HG02798 (cell line): ENCODE results near the gene TEKT5.
A peak's percentile ranks its signal among the peaks of the same experiment; 100 is the strongest.
"Not testable (repeated sequence)": the region's sequence is repeated elsewhere in the genome, so short reads cannot be mapped to it uniquely, and the experiment has no call there.

Experiments
- ATAC-seq: cut with Tn5 transposase; IDR thresholded peaks from one replicate; pipeline ENCODE4 v1.9.1; 2021; ENCODE audit warnings: mild to moderate bottlenecking; ENCODE audit not compliant: unreplicated experiment, poor library complexity

Gene TEKT5

GRCh38 chr16:10694830-10695229, at the start of gene TEKT5:
Gene TEKT5 (minus strand): TSS chr16:10694930. CDS start chr16:10694873, 57 bp downstream.
- ATAC-seq: no peak

GRCh38 chr16:10743610-10744369, 49.1 kb upstream of the TEKT5 start, which contains the start of gene NUBP1:
Gene NUBP1 (plus strand): TSS chr16:10743842. CDS start chr16:10743864, 22 bp downstream.
- ATAC-seq: peak; percentile 84

GRCh38 chr16:10743227-10743609, 48.5 kb upstream of the TEKT5 start:
- ATAC-seq: no peak

- no peak for ATAC-seq
Measured at GRCh38 chr16:10741844-10742243, 47.1 kb upstream of the TEKT5 start.

GRCh38 chr16:10741249-10741648, 46.5 kb upstream of the TEKT5 start:
- not testable (repeated sequence) for ATAC-seq

GRCh38 chr16:10740845-10741208, 46.1 kb upstream of the TEKT5 start:
- no peak for ATAC-seq

- no peak for ATAC-seq
Measured at GRCh38 chr16:10740000-10740844, 45.5 kb upstream of the TEKT5 start.

GRCh38 chr16:10738231-10739077, 43.7 kb upstream of the TEKT5 start:
- ATAC-seq: peak; percentile 68

GRCh38 chr16:10737068-10737625, 42.4 kb upstream of the TEKT5 start:
- ATAC-seq: peak; percentile 38

- no peak for ATAC-seq
Measured at GRCh38 chr16:10731790-10732189, 37.1 kb upstream of the TEKT5 start.

GRCh38 chr16:10729104-10730048, 34.6 kb upstream of the TEKT5 start:
- ATAC-seq: no peak

- peak; percentile 89 for ATAC-seq
Measured at GRCh38 chr16:10728003-10728887, 33.5 kb upstream of the TEKT5 start.

GRCh38 chr16:10708969-10709368, 14.2 kb upstream of the TEKT5 start:
- no peak for ATAC-seq

- no peak for ATAC-seq
Measured at GRCh38 chr16:10699756-10700155, 5.0 kb upstream of the TEKT5 start.

GRCh38 chr16:10694306-10694705, 424 bp downstream of the TEKT5 start:
- ATAC-seq: no peak

GRCh38 chr16:10693889-10694288, 841 bp downstream of the TEKT5 start:
- no peak for ATAC-seq

- no peak for ATAC-seq
Measured at GRCh38 chr16:10692470-10692869, 2.3 kb downstream of the TEKT5 start.

- ATAC-seq: no peak
Measured at GRCh38 chr16:10688726-10689125, 6.0 kb downstream of the TEKT5 start.
